IPS-NIHi7 (cell line): ENCODE measurements around the gene MAML1.
"Not testable (repeated sequence)": the region's sequence is repeated elsewhere in the genome, so short reads cannot be mapped to it uniquely, and the experiment has no call there.

Experiments
- DNase-seq: peaks from one replicate; pipeline ENCODE4 v3.0.0; 2012; ENCODE audit warnings: mixed read lengths; ENCODE audit errors: extremely low spot score

MAML1 gene, protein sequence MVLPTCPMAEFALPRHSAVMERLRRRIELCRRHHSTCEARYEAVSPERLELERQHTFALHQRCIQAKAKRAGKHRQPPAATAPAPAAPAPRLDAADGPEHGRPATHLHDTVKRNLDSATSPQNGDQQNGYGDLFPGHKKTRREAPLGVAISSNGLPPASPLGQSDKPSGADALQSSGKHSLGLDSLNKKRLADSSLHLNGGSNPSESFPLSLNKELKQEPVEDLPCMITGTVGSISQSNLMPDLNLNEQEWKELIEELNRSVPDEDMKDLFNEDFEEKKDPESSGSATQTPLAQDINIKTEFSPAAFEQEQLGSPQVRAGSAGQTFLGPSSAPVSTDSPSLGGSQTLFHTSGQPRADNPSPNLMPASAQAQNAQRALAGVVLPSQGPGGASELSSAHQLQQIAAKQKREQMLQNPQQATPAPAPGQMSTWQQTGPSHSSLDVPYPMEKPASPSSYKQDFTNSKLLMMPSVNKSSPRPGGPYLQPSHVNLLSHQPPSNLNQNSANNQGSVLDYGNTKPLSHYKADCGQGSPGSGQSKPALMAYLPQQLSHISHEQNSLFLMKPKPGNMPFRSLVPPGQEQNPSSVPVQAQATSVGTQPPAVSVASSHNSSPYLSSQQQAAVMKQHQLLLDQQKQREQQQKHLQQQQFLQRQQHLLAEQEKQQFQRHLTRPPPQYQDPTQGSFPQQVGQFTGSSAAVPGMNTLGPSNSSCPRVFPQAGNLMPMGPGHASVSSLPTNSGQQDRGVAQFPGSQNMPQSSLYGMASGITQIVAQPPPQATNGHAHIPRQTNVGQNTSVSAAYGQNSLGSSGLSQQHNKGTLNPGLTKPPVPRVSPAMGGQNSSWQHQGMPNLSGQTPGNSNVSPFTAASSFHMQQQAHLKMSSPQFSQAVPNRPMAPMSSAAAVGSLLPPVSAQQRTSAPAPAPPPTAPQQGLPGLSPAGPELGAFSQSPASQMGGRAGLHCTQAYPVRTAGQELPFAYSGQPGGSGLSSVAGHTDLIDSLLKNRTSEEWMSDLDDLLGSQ

DNA sequence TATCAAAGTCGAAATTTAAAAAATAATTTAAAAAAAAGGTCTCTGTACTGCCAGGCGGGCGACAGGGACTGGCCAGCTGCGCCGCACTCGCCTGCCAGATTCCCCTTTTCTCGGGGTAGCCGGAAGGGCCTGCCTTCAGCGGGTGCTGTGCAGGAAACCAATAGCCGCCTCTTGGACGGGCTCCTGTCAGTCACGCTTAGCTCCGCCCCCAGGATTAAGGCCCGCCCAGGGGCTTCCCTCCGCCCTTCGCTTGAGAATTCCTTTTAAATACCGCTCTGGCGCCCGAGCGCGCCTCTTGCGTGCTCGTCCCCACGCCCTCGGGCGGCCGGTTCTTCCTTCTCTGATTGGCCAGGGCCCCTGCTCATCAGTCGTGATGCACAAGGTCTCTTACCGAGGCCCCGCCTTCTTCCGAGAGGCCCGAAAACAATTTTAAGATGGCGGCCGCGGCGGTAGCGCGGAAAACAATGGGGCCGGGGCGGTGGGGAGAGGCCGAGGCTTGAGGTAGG lies at the start of gene MAML1:
Gene MAML1 (plus strand): TSS at position 411 of the 506 bp plus-strand sequence. CDS start 291 bp downstream, outside the sequence.
- peak; percentile 98 for DNase-seq

DNA sequence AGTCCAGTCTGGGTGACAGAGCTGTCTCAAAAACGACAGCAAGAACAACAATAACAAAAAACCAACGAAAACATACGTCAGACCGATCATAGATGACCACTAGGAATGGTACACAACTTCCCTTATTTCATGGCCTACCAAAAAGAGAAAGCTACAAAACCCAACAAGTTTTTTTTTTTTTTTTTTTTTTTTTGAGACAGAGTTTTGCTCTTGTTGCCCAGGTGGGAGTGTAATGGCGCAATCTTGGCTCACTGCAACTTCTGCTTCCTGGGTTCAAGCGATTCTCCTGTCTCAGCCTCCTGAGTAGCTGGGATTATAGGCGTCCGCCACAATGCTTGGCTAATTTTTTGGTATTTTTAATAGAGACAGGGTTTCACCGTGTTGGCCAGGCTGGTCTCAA lies 43.4 kb upstream of the MAML1 start:
- not testable (repeated sequence) for DNase-seq

DNA sequence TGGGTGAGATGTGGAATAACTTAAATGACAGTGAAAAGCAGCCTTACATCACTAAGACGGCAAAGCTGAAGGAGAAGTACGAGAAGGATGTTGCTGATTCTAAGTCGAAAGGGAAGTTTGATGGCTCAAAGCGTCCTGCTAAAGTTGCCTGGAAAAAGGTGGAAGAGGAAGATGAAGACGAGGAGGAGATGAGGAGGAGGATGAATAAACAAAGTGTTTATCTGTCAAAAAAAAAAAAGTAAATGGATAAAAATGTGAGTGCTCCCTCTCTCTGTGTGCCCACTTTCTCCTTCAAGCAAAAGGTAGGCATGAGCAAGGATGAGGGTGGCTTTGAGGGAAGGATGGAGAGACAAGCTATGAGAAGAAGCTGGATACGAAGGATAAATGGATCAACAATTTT lies 38.1 kb upstream of the MAML1 start:
- no peak for DNase-seq

DNA sequence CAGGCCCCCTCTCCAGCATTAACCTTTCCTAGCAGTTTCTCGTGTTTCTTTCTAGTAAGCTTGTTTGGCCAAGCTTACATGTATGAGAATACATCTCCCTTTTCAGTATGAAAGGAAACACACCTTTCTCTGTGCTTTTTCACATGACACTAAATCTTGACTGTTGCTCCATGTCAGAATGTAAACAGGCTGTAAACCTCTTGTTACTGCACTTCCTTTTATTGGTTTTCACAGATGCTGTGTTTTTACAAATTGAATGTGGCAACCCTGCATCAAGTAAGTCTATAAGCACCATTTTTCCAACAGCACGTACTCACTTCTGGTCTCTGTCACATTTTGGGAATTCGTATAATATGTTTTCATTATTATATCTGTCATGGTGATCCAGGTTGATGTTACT lies 36.0 kb upstream of the MAML1 start:
- DNase-seq: no peak

DNA sequence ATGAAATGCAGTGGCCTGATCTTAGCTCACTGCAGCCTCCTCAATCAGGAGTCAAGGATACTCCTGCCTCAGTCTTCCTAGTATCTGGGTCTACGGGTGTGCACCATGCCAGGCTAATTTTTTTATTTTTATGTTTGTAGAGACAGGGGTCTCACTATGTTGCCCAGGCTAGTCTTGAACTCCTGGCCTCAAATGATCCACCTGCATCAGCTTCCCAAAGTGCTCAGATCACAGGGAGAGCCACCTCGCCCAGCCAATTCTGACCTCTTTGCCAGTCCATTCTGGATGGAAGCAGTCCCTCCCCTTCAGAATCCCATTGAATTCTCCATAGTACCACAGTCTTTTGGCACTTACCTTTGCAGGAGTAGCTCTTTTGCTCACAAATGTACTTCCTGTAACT lies 35.5 kb upstream of the MAML1 start:
- no peak for DNase-seq

DNA sequence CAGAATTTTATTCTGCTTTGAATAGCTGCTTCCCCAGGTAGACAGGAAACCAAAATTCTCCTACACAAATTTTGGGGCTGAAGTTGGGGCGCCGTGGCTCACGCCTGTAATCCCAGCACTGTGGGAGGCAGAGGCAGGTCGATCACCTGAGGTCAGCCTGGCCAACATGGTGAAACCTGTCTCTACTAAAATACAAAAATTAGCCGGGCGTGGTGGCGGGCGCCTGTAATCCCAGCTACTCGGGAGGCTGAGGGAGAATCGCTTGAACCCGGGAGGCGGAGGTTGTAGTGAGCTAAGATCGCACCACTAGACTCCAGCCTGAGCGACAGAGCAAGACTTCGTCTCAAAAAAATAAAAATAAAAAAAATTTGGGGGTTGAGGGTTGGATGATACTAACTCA lies 35.1 kb upstream of the MAML1 start:
- not testable (repeated sequence) for DNase-seq

DNA sequence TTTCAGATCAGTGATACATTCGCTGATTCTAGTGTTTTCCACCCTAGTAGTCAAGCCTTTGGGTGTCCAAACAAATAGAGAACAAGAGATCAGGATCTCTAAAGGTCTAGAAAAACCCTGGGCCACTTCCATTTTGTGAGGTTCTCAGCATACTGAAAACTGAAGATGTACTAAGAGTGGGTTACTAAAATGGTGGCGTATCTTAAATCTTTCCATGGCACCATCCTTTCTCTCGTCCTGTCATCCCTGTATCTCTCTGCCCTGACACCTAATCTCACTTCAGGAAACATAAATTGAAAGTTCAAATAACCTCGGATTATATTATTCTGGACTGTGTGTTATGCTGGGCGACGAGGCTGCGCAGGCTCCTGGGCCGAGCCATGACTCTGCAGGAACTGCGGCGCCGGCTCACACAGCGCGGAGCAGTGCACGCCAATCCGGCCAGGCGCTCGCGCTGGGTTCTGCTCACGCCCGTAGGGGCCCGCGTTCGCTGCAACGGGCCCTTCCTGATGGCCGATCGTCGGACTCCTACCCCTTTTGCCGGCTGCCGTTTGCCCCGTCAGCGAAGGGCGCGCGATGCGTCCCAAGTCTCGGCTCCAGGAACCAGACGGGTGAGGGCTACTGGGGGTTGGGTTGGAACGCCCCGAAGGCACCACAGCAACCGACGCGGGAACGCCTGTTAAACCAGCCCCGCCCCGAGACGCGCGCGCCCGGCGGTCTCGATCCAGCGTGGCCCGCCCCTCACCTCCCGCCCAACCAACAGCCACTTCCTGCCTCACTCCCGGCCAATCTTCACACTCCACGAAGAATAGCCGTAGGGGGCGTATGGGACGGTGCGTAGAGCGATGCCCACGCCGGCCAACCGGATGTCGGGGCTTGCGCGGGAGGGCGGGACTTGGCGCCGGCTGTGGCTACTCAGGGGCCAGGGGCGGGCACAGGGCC lies 34.4 kb upstream of the MAML1 start:
- peak; percentile 100 for DNase-seq

DNA sequence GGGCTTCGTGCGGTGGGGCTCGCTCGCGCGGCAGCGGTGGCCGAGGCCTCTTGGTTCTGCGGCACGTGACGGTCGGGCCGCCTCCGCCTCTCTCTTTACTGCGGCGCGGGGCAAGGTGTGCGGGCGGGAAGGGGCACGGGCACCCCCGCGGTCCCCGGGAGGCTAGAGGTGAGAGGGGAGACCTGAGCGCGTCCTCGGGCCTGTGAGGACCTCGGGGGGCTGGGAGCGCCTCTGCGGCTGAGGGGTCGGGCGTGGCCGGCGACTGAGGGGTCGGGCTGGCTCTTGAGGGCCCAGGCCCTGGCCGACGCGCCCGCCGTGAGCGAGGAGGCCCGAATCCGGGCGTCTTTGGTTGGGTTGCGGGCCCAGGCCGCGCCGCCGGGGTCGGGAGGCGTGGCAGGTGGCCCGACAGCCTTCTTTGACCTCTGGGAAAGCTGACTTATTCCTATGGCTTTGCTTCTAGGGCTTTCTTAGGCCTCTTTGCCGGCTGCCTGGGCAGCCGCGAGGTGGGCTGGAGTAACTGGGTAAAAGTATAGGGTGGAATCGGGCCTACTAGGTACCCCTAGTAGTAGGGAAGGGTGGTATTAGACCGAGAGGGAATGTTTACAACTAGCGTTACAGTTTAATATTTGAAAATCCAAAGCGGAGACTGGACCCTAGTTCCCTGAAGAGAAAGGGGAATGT lies 33.5 kb upstream of the MAML1 start, which contains the start of gene CANX:
Gene CANX (plus strand): TSS at position 33 of the 681 bp plus-strand sequence. CDS start 6,715 bp downstream, outside the sequence.
- no peak for DNase-seq

DNA sequence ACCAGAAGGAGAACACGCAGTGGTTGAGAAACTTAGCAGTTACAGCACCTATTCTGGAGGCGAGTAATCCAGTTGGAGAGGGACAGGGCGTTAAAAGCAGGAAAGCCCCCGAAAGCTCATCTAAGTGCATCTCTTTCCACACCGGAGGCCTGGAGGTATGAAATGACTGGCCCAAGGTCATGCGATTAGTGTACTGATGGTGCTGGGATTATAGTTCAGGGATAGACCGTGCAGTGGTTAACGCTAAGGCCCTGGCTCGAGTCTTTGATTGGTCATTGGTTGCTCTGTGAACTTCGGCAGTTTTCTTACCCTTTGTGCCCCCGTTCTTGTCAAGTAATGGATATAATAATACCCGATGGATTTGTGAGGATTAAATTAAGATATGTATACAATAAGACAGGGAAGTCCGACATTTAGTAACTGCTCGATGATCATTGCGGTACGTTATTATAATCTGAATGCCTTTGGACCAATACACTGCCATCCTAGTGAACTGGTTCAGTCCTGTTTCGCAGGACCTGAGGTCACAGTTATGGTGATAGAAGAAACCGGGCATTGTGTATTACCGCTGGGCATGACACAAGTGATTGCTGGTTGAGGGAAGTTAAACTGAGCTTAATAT lies 32.9 kb upstream of the MAML1 start:
- DNase-seq: no peak

DNA sequence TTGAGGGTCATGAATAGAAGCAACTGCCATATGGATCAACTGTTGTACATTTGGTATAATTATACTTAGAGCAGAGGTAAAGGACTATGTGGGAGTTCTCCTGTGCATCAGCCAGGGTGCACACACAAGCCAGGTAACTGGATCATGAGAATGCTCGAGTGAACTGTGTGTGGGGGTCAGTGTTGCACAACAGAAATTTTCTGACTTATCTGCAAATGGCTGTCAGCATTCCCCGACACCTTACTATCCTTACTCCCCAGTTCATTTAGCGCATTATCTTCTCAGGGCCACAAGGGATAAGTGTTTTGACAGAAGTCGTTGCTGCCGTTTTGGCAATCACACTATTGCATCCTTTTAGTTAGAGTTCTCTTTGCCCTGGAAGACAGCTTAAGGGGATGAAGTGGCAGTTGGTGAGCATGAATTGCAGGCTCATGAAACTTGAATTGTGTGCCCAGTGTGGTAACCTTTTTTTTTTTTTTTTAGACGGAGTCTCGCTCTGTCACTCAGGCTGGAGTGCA lies 32.2 kb upstream of the MAML1 start:
- no peak for DNase-seq

DNA sequence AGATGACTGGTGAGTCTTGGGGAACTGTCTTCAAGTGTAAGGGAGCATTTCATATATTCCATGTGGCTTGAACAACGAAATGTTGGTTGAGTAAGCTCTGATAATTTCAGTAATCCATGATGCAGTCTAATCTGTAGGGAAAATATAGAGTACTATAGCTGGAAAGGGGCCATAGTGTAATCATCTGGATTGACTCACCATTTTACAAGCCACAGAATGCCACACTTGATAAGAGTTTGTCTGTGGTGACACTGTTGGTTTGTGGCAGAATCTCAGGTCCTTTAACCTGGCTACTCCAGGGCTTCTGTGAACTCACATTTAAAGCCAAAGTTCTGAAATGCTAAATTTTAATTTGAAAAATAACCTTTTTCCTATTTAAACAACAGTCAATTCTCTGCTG lies 16.3 kb upstream of the MAML1 start:
- no peak for DNase-seq

DNA sequence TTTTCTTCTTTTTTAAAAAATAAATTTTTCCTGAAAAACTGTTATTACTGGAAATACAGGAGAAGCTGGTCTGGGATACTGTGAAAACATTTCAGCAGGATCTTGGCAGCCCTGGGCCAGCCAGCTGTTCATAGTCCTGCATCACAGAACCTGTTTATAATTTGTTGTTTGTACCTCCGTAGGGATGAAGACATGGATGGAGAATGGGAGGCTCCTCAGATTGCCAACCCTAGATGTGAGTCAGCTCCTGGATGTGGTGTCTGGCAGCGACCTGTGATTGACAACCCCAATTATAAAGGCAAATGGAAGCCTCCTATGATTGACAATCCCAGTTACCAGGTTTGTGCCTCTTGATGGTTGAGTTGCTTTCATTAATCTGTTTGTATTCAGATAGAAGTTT lies 12.4 kb upstream of the MAML1 start:
- DNase-seq: no peak

DNA sequence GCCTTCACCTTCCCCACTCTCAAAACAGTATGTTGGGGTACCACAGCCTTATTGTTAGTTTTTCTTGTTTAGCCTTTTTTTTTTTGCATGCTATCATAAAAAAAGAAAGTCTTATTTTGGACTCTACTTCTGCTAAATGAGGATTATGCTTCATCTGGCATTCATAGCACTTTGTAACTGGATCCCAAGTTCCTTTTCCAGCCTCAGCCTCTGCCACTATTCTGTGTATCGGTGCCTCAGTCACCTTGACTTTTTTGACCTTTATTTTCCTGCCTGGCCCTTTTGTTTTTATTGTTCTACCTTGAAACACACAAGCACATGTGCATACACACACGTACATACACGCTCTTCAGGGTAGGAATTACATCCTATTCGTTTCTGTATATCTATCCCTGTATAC lies 8.5 kb upstream of the MAML1 start:
- no peak for DNase-seq

DNA sequence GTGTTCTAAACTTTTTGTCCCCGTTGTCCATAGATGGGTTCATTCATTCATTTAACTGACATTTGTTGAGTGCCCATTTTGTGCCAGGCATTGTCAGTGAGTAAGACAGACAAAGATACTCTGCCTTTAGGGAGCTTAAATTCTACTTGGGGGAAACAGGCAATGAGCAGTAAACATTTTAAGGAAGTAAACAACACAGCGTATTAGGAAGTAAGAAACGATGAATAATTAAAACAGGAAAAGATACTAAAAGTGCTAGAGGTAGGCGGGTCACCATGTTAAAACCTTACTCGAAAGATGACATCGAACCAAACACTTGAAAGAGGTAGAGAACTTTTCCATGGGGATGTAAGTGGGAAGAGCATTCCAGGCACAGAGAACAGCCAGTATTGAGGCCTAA lies 5.5 kb upstream of the MAML1 start:
- no peak for DNase-seq

DNA sequence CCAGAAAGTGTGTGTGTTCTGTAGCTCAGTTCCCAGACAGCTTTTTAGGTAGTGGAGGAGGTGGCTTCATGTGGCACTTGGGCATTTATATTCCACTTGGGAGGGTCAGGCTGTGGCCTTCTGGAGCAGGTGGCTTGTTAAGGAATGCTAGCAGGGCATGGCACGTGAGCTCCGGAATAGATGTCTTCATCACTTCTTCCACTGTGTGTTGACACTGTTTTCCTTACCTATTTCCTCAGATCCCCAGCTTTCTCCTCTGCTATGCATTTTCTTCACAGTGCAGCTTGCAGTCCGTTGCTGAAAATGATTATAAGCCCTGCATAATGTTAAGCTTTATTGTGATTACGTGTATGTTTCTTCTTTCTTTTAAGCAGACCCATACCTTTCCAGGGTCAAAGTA lies 3.3 kb upstream of the MAML1 start:
- DNase-seq: no peak

DNA sequence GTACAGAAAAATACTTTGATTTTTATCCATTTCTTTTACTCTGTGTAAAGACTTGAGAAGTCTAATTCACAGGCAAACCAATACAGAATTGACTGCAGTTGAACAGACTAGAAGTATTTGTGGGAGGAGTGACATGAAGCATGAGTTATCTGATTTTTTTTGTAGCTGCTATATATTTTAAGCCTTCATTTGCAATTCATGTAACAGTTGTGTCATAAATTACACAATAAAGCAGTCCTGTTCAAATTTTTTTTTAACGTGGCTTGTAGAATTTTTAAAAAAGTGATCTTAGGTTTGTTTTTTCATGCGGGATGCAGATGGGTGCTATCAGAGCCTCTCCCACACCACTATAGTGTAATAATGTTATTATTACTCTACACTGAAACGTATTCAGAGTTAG lies 2.9 kb upstream of the MAML1 start:
- no peak for DNase-seq

DNA sequence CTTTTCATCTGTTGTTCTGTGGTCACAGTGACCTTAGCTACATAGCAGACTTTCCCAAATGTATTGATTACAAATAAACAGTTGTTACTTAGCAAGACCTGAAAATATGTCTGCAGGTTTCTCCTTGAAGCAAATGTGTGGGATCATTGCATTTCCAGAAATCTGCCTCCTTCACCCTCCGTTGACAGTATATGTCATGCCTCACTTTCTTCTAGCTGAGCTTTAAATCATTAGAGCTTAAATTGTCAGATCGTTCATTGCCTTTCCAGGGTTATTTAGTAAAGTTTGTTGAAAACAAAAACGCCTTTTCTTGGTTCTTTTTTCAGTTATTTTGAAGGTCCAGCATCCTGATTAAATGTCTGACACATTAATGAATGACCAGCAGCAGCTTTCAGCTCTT lies 2.3 kb upstream of the MAML1 start:
- no peak for DNase-seq

DNA sequence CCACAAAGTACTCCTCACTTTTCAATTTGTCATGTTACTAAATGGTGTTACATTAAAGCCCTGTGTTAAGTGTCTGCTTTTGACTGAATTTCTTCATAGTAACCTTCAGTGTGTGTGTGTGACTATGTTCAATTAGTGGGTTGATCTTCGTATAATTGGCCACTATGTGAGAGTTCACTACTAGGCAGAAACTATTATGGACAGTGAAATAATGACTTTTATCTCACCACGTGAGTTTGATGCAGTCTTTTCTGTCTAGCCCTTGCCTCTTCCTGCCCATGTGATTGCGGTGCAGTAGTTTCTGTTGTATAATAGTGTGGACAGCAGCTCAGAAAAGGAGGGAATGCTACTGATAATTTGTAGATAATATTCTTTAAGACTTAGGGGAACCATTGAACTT lies 1.8 kb upstream of the MAML1 start:
- DNase-seq: no peak

DNA sequence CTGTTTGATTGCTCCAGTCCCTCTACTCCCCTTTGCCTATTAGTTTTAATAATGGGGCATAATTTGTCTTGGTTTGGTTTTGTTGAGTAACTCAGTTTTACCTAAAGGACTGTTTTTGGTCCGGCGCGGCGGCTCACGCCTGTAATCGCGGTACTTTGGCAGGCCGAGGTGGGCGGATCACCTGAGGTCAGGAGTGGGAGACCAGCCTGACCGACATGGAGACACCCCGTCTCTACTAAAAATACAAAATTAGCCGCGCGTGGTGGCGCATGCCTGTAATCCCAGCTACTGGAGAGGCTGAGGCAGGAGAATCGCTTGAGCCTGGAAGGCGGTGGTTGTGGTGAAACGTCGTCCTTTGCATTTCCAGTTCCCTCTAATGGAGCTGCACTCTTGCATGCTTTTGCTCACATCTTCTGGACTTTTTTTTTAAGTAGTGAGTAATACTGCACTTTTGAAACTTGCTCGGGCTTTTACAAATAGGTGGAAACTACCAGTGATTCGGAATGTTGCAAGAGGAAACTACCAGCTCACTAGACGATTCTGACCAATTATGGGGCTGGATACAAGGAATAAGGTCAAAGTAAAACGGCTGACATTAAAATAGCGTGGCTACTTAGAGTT lies 721 bp upstream of the MAML1 start:
- DNase-seq: no peak
